GM23248 (cell line): Measurements from ENCODE around the gene GHR. TPM values are rescaled to one million over a fixed set of nuclear protein-coding genes. Genes with fewer than 3 reads are reported as not detected.

Experiments
- DNase-seq: peaks from one replicate; pipeline ENCODE4 v3.0.0-alpha.2; 2015
- H2AFZ ChIP-seq: fragments of 200-600 bp; sonication (generic); 2 replicates; pipeline ENCODE4 v1.6.1; 2016; ENCODE audit warnings: antibody characterized with exemption
- H3F3A ChIP-seq: fragments of 200-600 bp; sonication (generic); 2 replicates; pipeline ENCODE4 v1.6.1; 2016; ENCODE audit warnings: mild to moderate bottlenecking, antibody characterized with exemption, mixed run types; ENCODE audit not compliant: insufficient read depth
- H3K27ac ChIP-seq: fragments of 200-600 bp; sonication (generic); 2 replicates; pipeline ENCODE4 v1.5.1; 2016; ENCODE audit warnings: mild to moderate bottlenecking
- H3K27me3 ChIP-seq: fragments of 200-600 bp; sonication (generic); replicated peaks from 2 replicates; pipeline ENCODE4 v1.6.1; 2016; ENCODE audit warnings: mild to moderate bottlenecking; ENCODE audit not compliant: insufficient read depth
- H3K36me3 ChIP-seq: fragments of 200-600 bp; sonication (generic); 2 replicates; pipeline ENCODE4 v1.6.1; 2016; ENCODE audit warnings: low read depth, mild to moderate bottlenecking
- H3K4me1 ChIP-seq: fragments of 200-600 bp; sonication (generic); 2 replicates; pipeline ENCODE4 v1.6.1; 2016; ENCODE audit warnings: mild to moderate bottlenecking; ENCODE audit not compliant: insufficient read depth
- H3K4me2 ChIP-seq: fragments of 200-600 bp; sonication (generic); one replicate; pipeline ENCODE4 v1.6.1; 2016; ENCODE audit warnings: mild to moderate bottlenecking; ENCODE audit not compliant: unreplicated experiment
- H3K4me3 ChIP-seq: fragments of 200-600 bp; sonication (generic); 2 replicates; pipeline ENCODE4 v1.5.1; 2016; ENCODE audit warnings: mild to moderate bottlenecking
- H3K79me2 ChIP-seq: fragments of 200-600 bp; sonication (generic); 2 replicates; pipeline ENCODE4 v1.6.1; 2016; ENCODE audit warnings: mild to moderate bottlenecking; ENCODE audit not compliant: insufficient read depth
- H3K9ac ChIP-seq: fragments of 200-600 bp; sonication (generic); 2 replicates; pipeline ENCODE4 v1.6.1; 2016; ENCODE audit warnings: mild to moderate bottlenecking
- H3K9me2 ChIP-seq: fragments of 200-600 bp; sonication (generic); 2 replicates; pipeline ENCODE4 v1.6.1; 2016; ENCODE audit warnings: mixed run types, mild to moderate bottlenecking, moderate library complexity; ENCODE audit not compliant: insufficient read depth
- H3K9me3 ChIP-seq: fragments of 200-600 bp; sonication (generic); one replicate; pipeline ENCODE4 v1.6.1; 2017; ENCODE audit warnings: low read depth
- H4K20me1 ChIP-seq: fragments of 200-600 bp; sonication (generic); 2 replicates; pipeline ENCODE4 v1.6.0; 2016; ENCODE audit not compliant: insufficient read depth
- EZH2 ChIP-seq: fragments of 200-600 bp; sonication (generic); IDR thresholded peaks from 2 replicates; pipeline ENCODE4 v1.6.1; 2018; ENCODE audit warnings: antibody characterized with exemption, mild to moderate bottlenecking; ENCODE audit not compliant: insufficient read depth, poor library complexity, severe bottlenecking
- EZH2phosphoT487 ChIP-seq: fragments of 200-600 bp; sonication (generic); IDR thresholded peaks from 2 replicates; pipeline ENCODE4 v1.6.1; 2018; ENCODE audit warnings: antibody characterized with exemption, moderate library complexity, mild to moderate bottlenecking, low read depth; ENCODE audit not compliant: insufficient read depth
- WGBS, 2 experiments: methylation state at CpG; one replicate each; pipeline ENCODE4 v1.1.6; 2015 to 2017; ENCODE audit warnings: low lambda C conversion rate in 2 of 2, low coverage in 1 of 2; ENCODE audit errors: missing lambda C conversion rate in 2 of 2; 5-methylcytosine and 5-hydroxymethylcytosine counted together
- in situ Hi-C: fragments of 300-500 bp; cut with MboI; formaldehyde crosslinking; loops from 2 replicates; pipeline ENCODE4 v1.15.0; 2020
- polyA plus RNA-seq: library from polyadenylated mRNA; unstranded; fragments of >200 nt; fragmentation: Nextera tagmentation; extraction: Ambion mirVana; gene quantifications from 2 replicates; pipeline ENCODE4 v1.2.1, GENCODE V29; 2016
- total RNA-seq: library from RNA; depleted of rRNA; stranded (reverse); fragments of >200 nt; shearing (Covaris generic); gene quantifications from 2 replicates; pipeline ENCODE4 v1.2.3, GENCODE V29; 2014

Gene GHR
- total and polyA plus RNA-seq, 2 experiments from 2014 or later, result 0.64 to 1.5 TPM

GRCh38 chr5:42751044-42751443 is 327.8 kb downstream of the GHR start:
- no peaks in the 10 kb centered on the region for H4K20me1 ChIP-seq
- H3K27ac ChIP-seq, result no peak overlapping the region
- no peaks in the 10 kb centered on the region for H3K79me2 ChIP-seq
- no peak for TF ChIP-seq EZH2phosphoT487
- no peak for TF ChIP-seq EZH2
- H3K9ac ChIP-seq, result no peak overlapping the region
- no peaks in the 10 kb centered on the region for H3K9me2 ChIP-seq
- H3K27me3 ChIP-seq, result no peaks in the 10 kb centered on the region
- H3K4me3 ChIP-seq, result no peak overlapping the region
- no peaks in the 10 kb centered on the region for H3K36me3 ChIP-seq
- in situ Hi-C loops, result loop anchor here (25.0 kb wide), 1 partner anchor 889 kb away; the partner anchor contains the start of gene OXCT1
- 61 to 70% methylated on average over 5 of the region's 5 CpGs for WGBS, 2 experiments
- no peak overlapping the region for H3K4me2 ChIP-seq
- H3F3A ChIP-seq, result no peaks in the 10 kb centered on the region
- H3K4me1 ChIP-seq, result no peaks in the 10 kb centered on the region
- no peak overlapping the region for H2AFZ ChIP-seq
- H3K9me3 ChIP-seq, result no peaks in the 10 kb centered on the region
- no peak for DNase-seq

- in situ Hi-C loops, result loop anchor here (25.0 kb wide), 1 partner anchor 891 kb away; the partner anchor contains the start of gene OXCT1
- Histone ChIP-seq H3K27me3 (no peaks in the 10 kb centered on the region), H2AFZ (no peak overlapping the region), H3K4me2 (no peak overlapping the region), H3K4me1 (peaks cover 3% of the 10 kb centered on the region; the same call in 1 of the 2 replicates), H3K9me2 (no peaks in the 10 kb centered on the region), H4K20me1 (no peaks in the 10 kb centered on the region), H3K9me3 (no peaks in the 10 kb centered on the region), H3K9ac (no peak overlapping the region), H3F3A (no peaks in the 10 kb centered on the region), H3K27ac (no peak overlapping the region), H3K36me3 (no peaks in the 10 kb centered on the region), H3K79me2 (no peaks in the 10 kb centered on the region), H3K4me3 (no peak overlapping the region)
- DNase-seq, result no peak
- TF ChIP-seq EZH2phosphoT487 (no peak), EZH2 (no peak)
- 71 to 79% methylated on average over 3 of the region's 3 CpGs for WGBS, 2 experiments
These were observed 329.9 kb downstream of the GHR start for GRCh38 chr5:42753099-42753498.

GRCh38 chr5:42756606-42757601 is 333.7 kb downstream of the GHR start, which contains the start of gene CCDC152:
Gene CCDC152, plus strand, starts transcription at chr5:42756818. Its CDS starts 2,304 bp downstream, at chr5:42759122.
- Histone ChIP-seq H3K4me2 (peak within 1 kb of the TSS; percentile 97), H3F3A (no peaks in the 10 kb centered on the region), H3K4me3 (peak within 1 kb of the TSS; percentile 87), H2AFZ (peak within 1 kb of the TSS; percentile 99), H3K79me2 (no peaks in the 10 kb centered on the region), H3K9me3 (no peaks in the 10 kb centered on the region), H4K20me1 (no peaks in the 10 kb centered on the region), H3K9ac (peak within 1 kb of the TSS; percentile 63), H3K9me2 (no peaks in the 10 kb centered on the region), H3K27me3 (no peaks in the 10 kb centered on the region), H3K4me1 (peaks cover 3% of the 10 kb centered on the region; the same call in 1 of the 2 replicates), H3K36me3 (no peaks in the 10 kb centered on the region), H3K27ac (no peak within 1 kb of the TSS)
- in situ Hi-C loops, result loop anchor here (25.0 kb wide), 1 partner anchor 895 kb away; the partner anchor contains the start of gene OXCT1
- TF ChIP-seq EZH2phosphoT487 (no peak), EZH2 (no peak)
- peak; percentile 52 for DNase-seq
- 2 to 6% methylated on average over 29 to 35 of the region's 35 CpGs for WGBS, 2 experiments

- no peak for TF ChIP-seq EZH2phosphoT487
- TF ChIP-seq EZH2, result no peak
- in situ Hi-C loops, result loop anchor here (25.0 kb wide), 1 partner anchor 897 kb away; the partner anchor contains the start of gene OXCT1
- Histone ChIP-seq H3K27me3 (no peaks in the 10 kb centered on the region), H2AFZ (no peak overlapping the region), H3K9ac (no peak overlapping the region), H4K20me1 (no peaks in the 10 kb centered on the region), H3K36me3 (no peaks in the 10 kb centered on the region), H3K9me2 (no peaks in the 10 kb centered on the region), H3K27ac (no peak overlapping the region), H3F3A (no peaks in the 10 kb centered on the region), H3K4me3 (no peak overlapping the region), H3K4me2 (no peak overlapping the region), H3K9me3 (no peaks in the 10 kb centered on the region), H3K4me1 (peaks cover 3% of the 10 kb centered on the region; the same call in 1 of the 2 replicates), H3K79me2 (no peaks in the 10 kb centered on the region)
- WGBS, 2 experiments, result 68 to 78% methylated on average over 2 of the region's 2 CpGs
- DNase-seq, result no peak
These were observed 336.2 kb downstream of the GHR start for GRCh38 chr5:42759456-42759855.
